ENCODE results near the gene PRKCA.
"Not testable (repeated sequence)": the region's sequence is repeated elsewhere in the genome, so short reads cannot be mapped to it uniquely, and the experiment has no call there.

Gene PRKCA

DNA sequence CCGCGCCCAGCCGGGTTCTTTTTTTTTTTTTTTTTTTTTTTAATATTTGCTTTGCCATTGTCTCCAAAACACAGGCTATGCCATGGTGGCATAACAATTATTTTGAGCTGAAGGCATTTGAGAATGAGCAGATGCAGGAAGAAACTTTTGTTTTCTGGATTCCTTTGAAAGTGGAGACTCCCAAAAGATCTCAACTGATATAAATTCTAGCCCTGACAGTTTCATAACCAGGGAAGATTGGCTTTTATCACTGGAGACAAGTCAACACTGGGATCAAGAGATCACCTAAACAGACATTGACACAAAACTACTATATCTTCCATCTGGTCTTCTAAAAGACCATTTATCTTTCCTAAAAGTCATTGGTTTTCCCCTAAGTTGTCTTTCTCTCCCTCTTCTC is 10.1 kb upstream of the PRKCA start:
- DNase-seq = no peak

- no peak for DNase-seq
These were observed 6.1 kb upstream of the PRKCA start for GRCh38 chr17:66296289-66296725.

DNA sequence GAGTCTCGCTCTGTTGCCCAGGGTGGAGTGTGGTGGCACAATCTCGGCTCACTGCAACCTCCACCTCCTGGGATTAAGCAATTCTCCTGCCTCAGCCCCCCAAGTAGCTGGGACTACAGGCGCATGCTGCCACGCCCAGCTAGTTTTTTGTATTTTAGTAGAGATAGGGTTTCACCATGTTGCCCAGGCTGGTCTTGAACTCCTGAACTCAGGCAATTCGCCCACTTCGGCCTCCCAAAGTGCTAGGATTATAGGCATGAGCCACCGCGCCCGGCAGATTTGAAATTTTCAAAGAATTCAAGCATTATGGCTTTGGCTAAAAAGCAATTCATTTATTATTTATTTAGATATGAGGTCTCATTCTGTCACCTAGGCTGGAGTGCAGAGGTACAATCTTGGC is 5.0 kb upstream of the PRKCA start:
- not testable (repeated sequence) for DNase-seq

GRCh38 chr17:66299711-66300110 is 2.7 kb upstream of the PRKCA start:
- no peak for DNase-seq

DNA sequence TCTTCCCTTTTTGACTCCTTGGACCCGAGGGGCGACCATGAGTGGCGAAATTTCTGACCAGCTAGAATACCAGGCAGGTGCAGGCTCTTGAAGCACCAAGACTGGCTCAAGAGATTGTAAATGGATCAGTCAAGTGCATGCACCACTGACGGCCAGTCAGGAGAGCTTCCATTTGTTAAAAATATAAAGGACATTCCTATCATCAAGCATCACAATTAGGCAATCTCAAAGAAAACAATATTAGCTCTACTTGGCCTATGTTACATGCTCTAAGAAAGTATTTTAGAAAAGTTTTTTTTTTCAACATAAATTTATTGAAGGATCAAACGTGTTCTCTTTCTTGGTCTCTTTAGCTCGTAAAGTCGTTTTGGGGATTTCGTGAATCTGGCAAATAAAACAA is 1.5 kb upstream of the PRKCA start:
- DNase-seq = no peak

GRCh38 chr17:66301367-66301863 is 998 bp upstream of the PRKCA start:
- DNase-seq = no peak

- DNase-seq = peak; percentile 47 to 60
These were observed 581 bp downstream of the PRKCA start for GRCh38 chr17:66302761-66303626.

DNA sequence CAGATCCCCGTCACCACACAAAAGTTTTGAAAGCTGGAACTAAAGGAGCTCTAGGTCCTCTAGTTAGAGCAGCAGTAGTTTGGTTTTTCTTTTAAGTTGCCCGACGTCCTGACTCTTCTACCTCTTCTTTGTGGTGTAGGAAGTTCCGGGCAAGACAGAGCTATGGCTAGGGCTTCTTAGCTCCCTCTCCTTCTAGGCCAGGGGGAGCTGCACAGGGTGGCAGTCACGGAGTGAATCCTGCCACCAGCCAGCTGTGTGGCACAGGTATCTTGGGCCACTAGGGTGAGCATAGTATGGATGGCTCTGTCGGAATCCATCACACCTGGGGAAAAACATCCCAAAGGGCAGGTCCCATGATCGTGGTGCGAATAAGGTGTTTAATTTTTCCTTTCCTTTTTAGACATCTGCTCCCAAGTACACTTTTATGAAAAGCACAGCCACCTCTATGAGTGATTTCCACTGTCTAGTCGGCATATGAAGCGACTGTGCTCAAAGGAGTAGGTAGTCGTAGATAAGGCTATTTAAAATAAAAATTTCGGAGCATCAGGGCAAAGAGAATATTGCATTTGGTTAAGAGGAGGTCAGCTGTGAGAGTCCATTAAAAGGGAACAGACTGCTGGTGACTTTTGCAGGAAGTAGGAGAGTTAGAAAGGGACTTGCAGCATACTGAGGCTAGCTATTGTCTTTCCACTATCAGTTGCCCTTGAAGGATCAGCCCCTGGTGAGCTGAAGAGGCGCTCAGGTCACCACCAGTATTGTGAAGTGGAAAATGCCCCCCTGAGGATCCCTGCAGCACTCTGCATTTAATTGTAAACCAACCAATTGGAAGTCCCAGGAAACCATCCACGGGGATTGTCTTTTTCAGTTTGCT is 2.1 kb downstream of the PRKCA start:
- peak; percentile 34 to 51 for DNase-seq

- DNase-seq = no peak
These were observed 4.0 kb downstream of the PRKCA start for GRCh38 chr17:66306446-66306845.

GRCh38 chr17:66307257-66307656 is 4.8 kb downstream of the PRKCA start:
- no peak for DNase-seq

GRCh38 chr17:66308856-66309255 is 6.4 kb downstream of the PRKCA start:
- no peak for DNase-seq

GRCh38 chr17:66309793-66310192 is 7.4 kb downstream of the PRKCA start:
- no peak for DNase-seq

DNA sequence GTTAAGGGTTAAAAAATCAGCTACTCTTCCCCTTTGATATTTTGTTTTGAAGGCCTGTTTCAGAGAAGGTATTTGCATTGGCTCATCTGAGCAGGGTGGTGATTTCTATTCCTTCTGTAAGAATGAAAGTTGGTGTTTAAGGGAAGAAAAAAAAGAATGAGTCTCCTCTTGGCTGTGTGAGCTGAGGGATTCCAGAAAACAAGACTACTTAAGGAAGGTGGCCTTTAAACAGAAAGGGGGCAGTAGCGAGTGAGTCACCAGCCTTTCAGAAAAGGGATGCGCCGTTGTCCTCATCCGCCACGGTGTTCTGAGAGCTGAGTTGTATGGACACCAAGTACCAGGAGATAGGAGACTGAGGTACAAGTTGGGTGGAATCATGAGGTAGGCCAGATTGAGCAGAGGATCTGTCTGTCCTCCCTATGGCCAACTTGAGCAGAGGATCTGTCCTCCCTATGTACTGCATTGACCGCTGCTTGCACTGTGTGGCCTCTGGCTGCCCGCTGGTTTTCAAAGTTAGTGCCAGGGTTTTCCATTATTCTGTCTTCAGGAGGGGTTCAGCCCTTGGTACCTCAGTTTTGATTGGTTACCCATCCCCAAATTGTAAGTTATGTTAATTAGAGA is 8.2 kb downstream of the PRKCA start:
- DNase-seq = peak; percentile 51 to 63

DNA sequence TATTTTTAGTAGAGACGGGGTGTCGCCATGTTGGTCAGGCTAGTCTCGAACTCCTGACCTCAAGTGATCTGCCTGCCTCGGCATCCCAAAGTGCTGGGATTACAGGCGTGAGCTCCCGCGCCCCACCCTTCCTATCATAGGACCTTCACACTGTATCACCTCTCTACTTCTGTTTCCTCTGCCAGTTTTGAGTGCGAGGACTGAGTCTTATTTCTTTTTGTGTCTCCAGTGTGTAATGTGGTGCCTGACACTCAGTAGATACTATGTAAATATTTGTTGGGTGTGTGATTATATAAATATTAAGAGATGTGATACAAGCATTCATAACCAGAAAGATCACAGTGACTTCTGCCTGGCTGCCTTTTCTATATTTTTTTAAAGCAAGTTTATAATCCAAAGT is 10.5 kb downstream of the PRKCA start:
- no peak for DNase-seq

- DNase-seq = no peak
These were observed 10.9 kb downstream of the PRKCA start for GRCh38 chr17:66313325-66313724.

- DNase-seq = peak; percentile 33 to 64
These were observed 11.7 kb downstream of the PRKCA start for GRCh38 chr17:66313995-66314659.

DNA sequence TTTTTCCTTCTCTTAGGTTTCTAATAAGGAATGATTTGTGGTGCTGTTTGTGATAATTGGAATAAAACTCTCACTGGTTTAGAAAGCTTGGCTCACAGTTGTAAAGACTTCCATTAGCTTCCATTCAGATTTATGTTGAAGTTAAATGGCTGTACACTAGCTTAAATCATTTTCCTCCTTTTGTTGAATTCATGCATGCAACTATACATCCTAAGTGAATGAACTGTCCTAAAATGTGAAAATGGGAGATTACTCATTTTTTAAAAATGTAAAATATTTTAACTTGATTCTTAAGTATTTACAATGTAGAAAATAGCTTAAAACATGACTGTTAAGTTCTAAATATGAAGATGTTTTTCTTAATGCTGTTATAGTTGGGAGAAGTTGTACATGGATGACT is 15.2 kb downstream of the PRKCA start:
- DNase-seq = no peak

DNA sequence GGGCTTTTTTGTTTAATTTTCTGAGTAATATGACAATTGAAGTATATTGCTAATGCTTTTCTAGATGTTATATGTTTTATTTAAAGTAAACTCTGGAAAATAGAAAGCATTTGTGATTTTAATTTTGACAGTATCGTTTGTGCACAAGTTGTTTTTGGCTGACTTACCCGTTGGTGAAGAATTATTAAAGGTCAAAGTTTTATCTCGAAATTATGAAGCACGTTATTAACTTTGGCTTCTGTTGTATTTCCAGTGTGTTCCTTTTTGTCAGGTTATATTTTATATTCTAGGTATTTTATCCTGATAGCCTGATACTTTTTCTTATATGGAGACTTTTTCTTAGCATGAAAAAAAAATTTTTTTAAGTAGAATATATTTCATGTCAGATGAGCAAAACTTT is 16.8 kb downstream of the PRKCA start:
- DNase-seq = no peak

DNA sequence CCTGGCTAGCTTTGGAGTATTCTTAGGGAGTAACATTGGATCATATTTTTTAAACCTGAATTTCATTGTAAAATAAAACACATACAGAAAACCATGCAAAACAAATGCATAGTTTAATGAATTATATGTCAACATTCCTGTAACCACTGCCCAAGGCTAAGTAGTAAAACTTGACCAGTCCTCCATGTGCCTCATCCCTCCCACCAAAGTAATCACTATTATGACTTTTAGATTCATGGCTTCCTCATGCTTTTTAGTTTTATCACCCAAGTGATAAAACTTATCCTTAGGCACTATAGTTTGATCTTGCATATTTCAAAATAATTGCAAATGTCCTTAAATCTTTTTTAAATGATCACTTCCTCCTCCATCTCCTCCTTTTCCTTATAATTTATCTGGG is 20.4 kb downstream of the PRKCA start:
- no peak for DNase-seq

- DNase-seq = not testable (repeated sequence)
These were observed 22.1 kb downstream of the PRKCA start for GRCh38 chr17:66324381-66325004.

GRCh38 chr17:66326476-66327047 is 24.1 kb downstream of the PRKCA start:
- no peak for DNase-seq

DNA sequence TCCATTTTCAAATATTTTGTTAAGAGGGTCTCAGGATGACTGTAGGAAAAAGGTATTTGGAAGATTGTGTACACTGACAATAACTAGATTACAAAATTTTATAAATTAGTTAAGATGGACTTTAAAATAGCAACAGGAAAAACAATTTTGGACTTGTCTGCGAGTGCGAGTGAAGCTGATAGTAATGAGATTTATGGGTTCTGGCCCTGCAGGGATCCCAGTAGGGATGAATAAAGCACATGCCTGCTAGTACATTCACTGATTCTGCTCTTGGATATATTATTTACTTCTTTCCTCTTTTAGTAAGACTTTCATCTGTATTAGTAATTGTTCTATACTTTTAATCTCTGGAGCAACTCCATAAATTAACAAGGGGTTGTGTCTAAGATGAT is 28.2 kb downstream of the PRKCA start:
- no peak for DNase-seq

Measured in activated CD4-positive, alpha-beta T cell treated with anti-CD3 and anti-CD28 coated beads, Interleukin-2, amount 50 U/mL, for 48 hours (primary cell).